Islet precursor cell (in vitro differentiated cells): Measurements from ENCODE around the gene INHA.

Source experiments
- DNase-seq: peaks from one replicate; pipeline ENCODE4 v3.0.0-alpha.2; 2018

The INHA gene, protein sequence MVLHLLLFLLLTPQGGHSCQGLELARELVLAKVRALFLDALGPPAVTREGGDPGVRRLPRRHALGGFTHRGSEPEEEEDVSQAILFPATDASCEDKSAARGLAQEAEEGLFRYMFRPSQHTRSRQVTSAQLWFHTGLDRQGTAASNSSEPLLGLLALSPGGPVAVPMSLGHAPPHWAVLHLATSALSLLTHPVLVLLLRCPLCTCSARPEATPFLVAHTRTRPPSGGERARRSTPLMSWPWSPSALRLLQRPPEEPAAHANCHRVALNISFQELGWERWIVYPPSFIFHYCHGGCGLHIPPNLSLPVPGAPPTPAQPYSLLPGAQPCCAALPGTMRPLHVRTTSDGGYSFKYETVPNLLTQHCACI

DNA sequence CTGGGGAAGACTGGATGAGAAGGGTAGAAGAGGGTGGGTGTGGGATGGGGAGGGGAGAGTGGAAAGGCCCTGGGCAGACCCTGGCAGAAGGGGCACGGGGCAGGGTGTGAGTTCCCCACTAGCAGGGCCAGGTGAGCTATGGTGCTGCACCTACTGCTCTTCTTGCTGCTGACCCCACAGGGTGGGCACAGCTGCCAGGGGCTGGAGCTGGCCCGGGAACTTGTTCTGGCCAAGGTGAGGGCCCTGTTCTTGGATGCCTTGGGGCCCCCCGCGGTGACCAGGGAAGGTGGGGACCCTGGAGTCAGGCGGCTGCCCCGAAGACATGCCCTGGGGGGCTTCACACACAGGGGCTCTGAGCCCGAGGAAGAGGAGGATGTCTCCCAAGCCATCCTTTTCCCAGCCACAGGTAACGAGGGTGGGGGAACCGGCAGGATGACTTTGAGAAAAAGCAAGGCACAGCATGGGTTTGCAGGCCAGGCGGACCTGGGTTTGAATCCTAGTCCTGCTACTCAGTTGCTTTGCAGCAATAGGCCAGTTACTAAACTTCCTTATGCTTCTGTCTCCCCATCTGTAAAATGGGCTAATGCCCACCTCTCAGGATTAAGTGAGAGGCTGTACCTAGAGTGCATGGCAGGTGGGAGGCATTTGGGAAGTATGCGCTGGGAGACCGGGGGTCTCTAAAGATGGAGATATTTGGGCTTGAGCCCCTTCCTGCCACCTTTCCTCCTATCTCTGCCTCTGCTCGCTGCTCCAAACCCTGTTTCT lies at the start of gene INHA:
Gene INHA (plus strand): TSS at position 74 of the 765 bp plus-strand sequence. CDS start 65 bp downstream, at position 139.
- no peak for DNase-seq

GRCh38 chr2:219523031-219523671 lies 49.0 kb upstream of the INHA start:
- DNase-seq, result no peak

DNA sequence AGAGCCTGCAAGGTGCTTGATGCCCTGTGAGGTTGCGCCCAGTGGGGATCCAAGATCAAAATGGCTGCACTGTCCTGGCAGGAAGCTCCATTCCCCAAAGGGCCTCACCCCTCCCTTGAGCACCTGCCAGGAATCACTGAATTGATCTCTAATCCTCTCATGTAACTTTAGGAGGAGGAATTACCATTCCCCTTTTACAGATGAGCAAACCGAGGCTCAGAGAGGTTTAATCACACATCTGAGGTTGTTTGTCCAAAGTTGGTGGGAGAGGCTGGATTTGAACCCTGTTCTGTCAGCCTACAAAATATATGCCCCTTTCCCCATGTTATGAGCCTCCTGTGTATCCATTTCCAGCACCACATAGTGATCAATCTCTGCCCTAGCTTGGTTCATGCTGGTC lies 47.3 kb upstream of the INHA start:
- DNase-seq, result no peak

GRCh38 chr2:219525533-219526232 lies 46.4 kb upstream of the INHA start:
- DNase-seq, result peak; percentile 91

GRCh38 chr2:219526320-219527075 lies 45.6 kb upstream of the INHA start:
- DNase-seq, result no peak

GRCh38 chr2:219527076-219527394 lies 45.1 kb upstream of the INHA start:
- DNase-seq, result no peak

- DNase-seq, result no peak
Observed at GRCh38 chr2:219527472-219527871, 44.6 kb upstream of the INHA start.

DNA sequence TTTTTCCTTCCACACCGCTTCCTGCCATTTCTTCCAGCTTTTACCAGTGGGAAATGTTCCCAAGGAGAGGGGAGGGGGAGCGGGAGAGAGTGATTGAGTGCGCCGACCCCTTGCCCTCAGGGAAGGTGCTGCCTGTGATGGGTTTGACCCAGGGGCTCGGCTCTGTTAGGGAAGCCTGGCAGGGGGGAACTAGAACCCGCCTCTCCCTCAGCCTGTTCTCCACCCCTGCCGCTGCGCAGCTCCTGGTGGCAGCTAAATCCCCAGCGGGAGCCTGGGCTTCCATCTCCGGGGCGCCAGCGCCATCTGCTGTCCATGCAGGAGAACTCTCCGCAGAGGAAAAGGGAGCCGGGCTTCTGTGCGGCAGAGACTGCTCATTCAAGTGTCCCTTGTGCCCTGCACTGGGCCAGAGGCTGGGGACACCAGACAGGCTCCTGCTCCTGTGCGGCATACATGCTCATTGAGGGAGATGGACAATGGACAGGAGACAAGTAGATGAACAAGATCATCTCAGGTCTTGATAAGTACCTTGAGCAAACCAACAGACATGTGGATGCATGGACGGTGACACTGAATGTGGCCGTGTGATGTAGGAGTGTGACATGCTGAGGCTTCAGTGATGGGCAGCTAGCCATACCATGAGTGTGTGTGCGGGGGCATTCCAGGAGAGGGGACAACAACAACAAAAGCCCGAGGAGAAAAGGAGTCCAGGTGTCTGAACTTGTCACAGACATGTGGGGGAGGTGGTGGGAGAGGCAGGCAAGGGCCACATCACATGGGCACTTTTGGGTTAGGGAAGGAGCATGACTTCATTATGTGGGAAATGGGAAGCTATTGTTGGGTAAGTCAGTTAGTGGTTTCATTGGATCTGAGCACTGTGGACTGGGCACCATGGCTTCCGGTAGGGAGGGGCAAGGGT lies 41.8 kb upstream of the INHA start:
- peak; percentile 95 for DNase-seq

- peak; percentile 79 for DNase-seq
Observed at GRCh38 chr2:219531639-219532377, 40.3 kb upstream of the INHA start.

GRCh38 chr2:219532378-219532649 lies 39.8 kb upstream of the INHA start:
- DNase-seq, result no peak

DNA sequence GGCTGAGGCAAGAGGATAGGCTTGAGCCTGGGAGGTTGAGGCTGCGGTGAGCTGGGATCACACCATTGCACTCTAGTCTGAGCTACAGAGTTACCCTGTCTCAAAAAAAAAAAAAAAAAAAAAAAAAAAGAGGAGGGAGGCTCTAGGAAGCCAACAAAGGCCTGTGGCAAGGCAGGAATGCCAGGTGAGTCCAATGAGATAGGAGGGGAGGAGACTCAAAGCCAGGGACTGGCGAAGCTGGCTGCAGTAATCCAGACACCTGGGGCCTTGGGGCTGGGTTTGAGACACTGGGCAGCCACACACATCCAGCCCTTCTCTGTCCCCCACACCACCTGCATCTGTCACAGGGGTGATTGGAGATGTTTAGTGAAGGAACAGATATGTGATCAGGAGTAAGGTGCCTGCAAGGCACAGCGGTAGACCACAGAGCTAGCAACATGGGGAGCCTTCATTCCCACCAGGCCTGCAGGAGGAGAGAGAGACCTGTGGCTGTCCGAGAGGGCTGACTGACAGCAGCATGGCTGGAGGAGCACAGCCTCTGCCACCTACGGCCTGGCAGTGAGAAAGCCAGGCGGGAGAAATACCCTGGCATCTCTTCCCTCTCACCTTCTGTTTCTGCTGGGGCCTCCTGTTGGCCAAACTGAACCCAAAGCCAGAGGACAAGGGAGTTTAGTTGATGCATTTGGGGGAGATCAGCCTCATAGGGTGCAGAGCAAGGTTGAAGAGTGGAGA lies 38.0 kb upstream of the INHA start:
- DNase-seq, result peak; percentile 70

- DNase-seq, result no peak
Observed at GRCh38 chr2:219536425-219536824, 35.7 kb upstream of the INHA start.

GRCh38 chr2:219536967-219537366 lies 35.1 kb upstream of the INHA start:
- no peak for DNase-seq

GRCh38 chr2:219537657-219538488 lies 34.2 kb upstream of the INHA start:
- peak; percentile 84 for DNase-seq

DNA sequence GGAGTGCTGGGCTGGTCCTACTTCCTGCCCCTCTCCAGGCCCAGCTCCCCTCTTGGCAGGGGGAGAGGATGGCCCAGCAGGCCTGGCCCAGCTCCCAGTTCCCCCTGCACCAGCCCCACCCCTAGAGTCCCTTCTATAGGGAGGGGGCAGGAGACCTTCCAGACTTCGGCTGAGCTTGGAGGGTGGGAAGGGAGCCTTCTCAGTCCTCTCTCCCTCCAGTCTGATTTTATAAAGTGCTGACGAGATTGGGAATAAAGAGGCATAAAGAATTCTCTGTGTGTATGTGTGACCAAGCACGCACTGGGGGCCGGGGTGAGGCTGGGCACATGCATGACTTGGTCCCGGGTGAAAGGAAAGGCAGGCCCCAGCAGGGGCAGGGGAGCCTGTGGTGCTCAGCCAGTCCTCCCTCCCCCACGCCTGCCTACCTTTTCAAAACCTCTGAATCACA lies 33.6 kb upstream of the INHA start:
- DNase-seq, result no peak

- no peak for DNase-seq
Observed at GRCh38 chr2:219538956-219539788, 32.9 kb upstream of the INHA start.

DNA sequence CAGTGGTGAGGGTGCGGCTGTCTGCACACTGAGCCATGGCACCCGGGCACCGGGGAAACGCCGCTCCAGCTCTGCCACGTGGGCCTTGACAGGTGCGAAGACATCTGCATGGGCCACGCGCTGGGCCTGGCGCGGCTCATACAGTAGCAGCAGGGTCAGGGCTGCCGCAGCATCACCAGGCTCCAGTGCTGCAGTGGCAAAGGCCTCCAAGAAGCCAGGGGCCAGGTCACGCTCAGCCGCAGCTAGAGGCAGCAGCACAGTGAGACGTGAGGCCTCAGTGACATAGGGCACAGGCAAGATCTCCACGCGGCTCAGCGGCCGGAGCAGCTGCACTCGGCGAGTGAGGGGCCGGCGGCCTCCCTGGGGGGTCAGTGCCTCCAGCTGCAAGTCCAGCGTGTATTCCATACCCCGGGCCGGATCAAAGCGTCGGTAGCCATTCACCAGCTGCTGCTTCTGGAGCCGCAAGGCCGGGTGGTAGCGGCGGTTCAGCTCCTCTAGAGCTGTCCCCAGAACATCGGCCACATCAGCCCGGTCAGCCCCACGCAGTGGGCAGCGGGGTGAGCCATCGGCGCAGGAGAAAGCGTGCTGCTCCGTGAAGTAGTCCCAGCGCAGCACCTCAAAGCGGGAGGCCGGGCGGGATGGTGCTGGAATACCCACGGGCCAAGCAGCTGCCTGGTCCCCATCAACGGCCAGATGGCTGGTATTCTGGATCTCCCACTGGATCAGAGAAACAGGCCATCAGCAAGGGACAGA lies 32.0 kb upstream of the INHA start:
- DNase-seq, result no peak
